ENCODE data around the gene TMEM51.
A peak's percentile ranks its signal among the peaks of the same experiment; 100 is the strongest.

Gene TMEM51

GRCh38 chr1:15218287-15219279 lies 65.0 kb downstream of the TMEM51 start:
- DNase-seq (ENCODE audit: low read depth), result peak; percentile 39

- DNase-seq (ENCODE audit: low read depth), result no peak
Observed at GRCh38 chr1:15219280-15220023, 65.9 kb downstream of the TMEM51 start.

GRCh38 chr1:15220024-15220392 lies 66.5 kb downstream of the TMEM51 start:
- no peak for DNase-seq (ENCODE audit: low read depth)

GRCh38 chr1:15220825-15221431 lies 67.4 kb downstream of the TMEM51 start:
- no peak for DNase-seq (ENCODE audit: low read depth)

- no peak for DNase-seq (ENCODE audit: low read depth)
Observed at GRCh38 chr1:15222653-15223303, 69.2 kb downstream of the TMEM51 start.

- no peak for DNase-seq (ENCODE audit: low read depth)
Observed at GRCh38 chr1:15224259-15224869, 70.8 kb downstream of the TMEM51 start.

- DNase-seq (ENCODE audit: low read depth), result no peak
Observed at GRCh38 chr1:15224974-15225373, 71.4 kb downstream of the TMEM51 start.

- no peak for DNase-seq (ENCODE audit: low read depth)
Observed at GRCh38 chr1:15225461-15225860, 71.9 kb downstream of the TMEM51 start.

GRCh38 chr1:15226388-15227255 lies 73.1 kb downstream of the TMEM51 start:
- no peak for DNase-seq (ENCODE audit: low read depth)

GRCh38 chr1:15229707-15230131 lies 76.2 kb downstream of the TMEM51 start:
- DNase-seq (ENCODE audit: low read depth), result no peak

GRCh38 chr1:15231714-15232201 lies 78.2 kb downstream of the TMEM51 start:
- no peak for DNase-seq (ENCODE audit: low read depth)

- no peak for DNase-seq (ENCODE audit: low read depth)
Observed at GRCh38 chr1:15233689-15234088, 80.1 kb downstream of the TMEM51 start.

GRCh38 chr1:15236321-15236721 lies 82.8 kb downstream of the TMEM51 start:
- peak; percentile 31 for DNase-seq (ENCODE audit: low read depth)

GRCh38 chr1:15236746-15237145 lies 83.2 kb downstream of the TMEM51 start:
- no peak for DNase-seq (ENCODE audit: low read depth)

- DNase-seq (ENCODE audit: low read depth), result no peak
Observed at GRCh38 chr1:15238789-15239188, 85.2 kb downstream of the TMEM51 start.

- no peak for DNase-seq (ENCODE audit: low read depth)
Observed at GRCh38 chr1:15242766-15243165, 89.2 kb downstream of the TMEM51 start.

- no peak for DNase-seq (ENCODE audit: low read depth)
Observed at GRCh38 chr1:15243275-15244043, 89.9 kb downstream of the TMEM51 start.

- no peak for DNase-seq (ENCODE audit: low read depth)
Observed at GRCh38 chr1:15244813-15245212, 91.3 kb downstream of the TMEM51 start.

GRCh38 chr1:15245593-15246360 lies 92.2 kb downstream of the TMEM51 start:
- peak; percentile 52 for DNase-seq (ENCODE audit: low read depth)

Measured in EH (cell line).